Measurements from ENCODE around the gene H6PD.

Gene H6PD

GRCh38 chr1:9249534-9250410 is 15.2 kb downstream of the H6PD start:
- H3K4me3 ChIP-seq (ENCODE audit: low read length), result no peak overlapping the region
- TF ChIP-seq ZNF274 (IDR thresholded peaks at IDR 0.05; ENCODE audit: low read depth, low read length), result no peak

GRCh38 chr1:9250411-9251381 is 16.1 kb downstream of the H6PD start:
- TF ChIP-seq ZNF274 (IDR thresholded peaks at IDR 0.05; ENCODE audit: low read depth, low read length), result no peak
- H3K4me3 ChIP-seq (ENCODE audit: low read length), result no peak overlapping the region

GRCh38 chr1:9251501-9251900 is 16.9 kb downstream of the H6PD start:
- no peak for TF ChIP-seq ZNF274 (IDR thresholded peaks at IDR 0.05; ENCODE audit: low read depth, low read length)
- no peak overlapping the region for H3K4me3 ChIP-seq (ENCODE audit: low read length)

GRCh38 chr1:9253004-9253403 is 18.4 kb downstream of the H6PD start:
- no peak overlapping the region for H3K4me3 ChIP-seq (ENCODE audit: low read length)
- TF ChIP-seq ZNF274 (IDR thresholded peaks at IDR 0.05; ENCODE audit: low read depth, low read length), result no peak

- TF ChIP-seq ZNF274 (IDR thresholded peaks at IDR 0.05; ENCODE audit: low read depth, low read length), result no peak
- H3K4me3 ChIP-seq (ENCODE audit: low read length), result no peak overlapping the region
These were observed 19.0 kb downstream of the H6PD start for GRCh38 chr1:9253453-9254105.

- TF ChIP-seq ZNF274 (IDR thresholded peaks at IDR 0.05; ENCODE audit: low read depth, low read length), result no peak
- H3K4me3 ChIP-seq (ENCODE audit: low read length), result no peak overlapping the region
These were observed 21.8 kb downstream of the H6PD start for GRCh38 chr1:9256332-9256731.

- H3K4me3 ChIP-seq (ENCODE audit: low read length), result no peak overlapping the region
- no peak for TF ChIP-seq ZNF274 (IDR thresholded peaks at IDR 0.05; ENCODE audit: low read depth, low read length)
These were observed 23.3 kb downstream of the H6PD start for GRCh38 chr1:9257851-9258250.

GRCh38 chr1:9258629-9259028 is 24.1 kb downstream of the H6PD start:
- no peak for TF ChIP-seq ZNF274 (IDR thresholded peaks at IDR 0.05; ENCODE audit: low read depth, low read length)
- no peak overlapping the region for H3K4me3 ChIP-seq (ENCODE audit: low read length)

- no peak for TF ChIP-seq ZNF274 (IDR thresholded peaks at IDR 0.05; ENCODE audit: low read depth, low read length)
- H3K4me3 ChIP-seq (ENCODE audit: low read length), result no peak overlapping the region
These were observed 25.6 kb downstream of the H6PD start for GRCh38 chr1:9260059-9260766.

GRCh38 chr1:9261496-9261895 is 26.9 kb downstream of the H6PD start:
- no peak for TF ChIP-seq ZNF274 (IDR thresholded peaks at IDR 0.05; ENCODE audit: low read depth, low read length)
- no peak overlapping the region for H3K4me3 ChIP-seq (ENCODE audit: low read length)

- no peak overlapping the region for H3K4me3 ChIP-seq (ENCODE audit: low read length)
- no peak for TF ChIP-seq ZNF274 (IDR thresholded peaks at IDR 0.05; ENCODE audit: low read depth, low read length)
These were observed 27.8 kb downstream of the H6PD start for GRCh38 chr1:9262096-9262986.

- TF ChIP-seq ZNF274 (IDR thresholded peaks at IDR 0.05; ENCODE audit: low read depth, low read length), result no peak
- H3K4me3 ChIP-seq (ENCODE audit: low read length), result no peak overlapping the region
These were observed 28.8 kb downstream of the H6PD start for GRCh38 chr1:9263276-9263855.
